NCI-H345 treated with DMSO at 0.1 percent for 48 hours (cell line): ENCODE data around the gene PCMTD2.
A peak's percentile ranks its signal among the peaks of the same experiment; 100 is the strongest.

Experiments used
- DNase-seq: peaks from one replicate; lab custom pipeline; 2025; ENCODE audit not compliant: unreplicated experiment; lab: John Stamatoyannopoulos, UW

The PCMTD2 gene

GRCh38 chr20:64255361-64256281, at the start of gene PCMTD2:
Gene PCMTD2, plus strand, starts transcription at chr20:64255748. Its CDS starts 4,218 bp downstream, at chr20:64259966.
- peak; percentile 76 for DNase-seq

- no peak for DNase-seq
Observed at GRCh38 chr20:64206614-64207013, 48.9 kb upstream of the PCMTD2 start.

- no peak for DNase-seq
Observed at GRCh38 chr20:64207641-64208590, 47.6 kb upstream of the PCMTD2 start.

- DNase-seq: no peak
Observed at GRCh38 chr20:64209148-64209547, 46.4 kb upstream of the PCMTD2 start.

GRCh38 chr20:64210656-64211369, 44.7 kb upstream of the PCMTD2 start:
- DNase-seq: no peak

GRCh38 chr20:64211874-64212658, 43.5 kb upstream of the PCMTD2 start:
- no peak for DNase-seq

GRCh38 chr20:64212755-64213154, 42.8 kb upstream of the PCMTD2 start:
- DNase-seq: no peak

- no peak for DNase-seq
Observed at GRCh38 chr20:64214113-64214512, 41.4 kb upstream of the PCMTD2 start.

- DNase-seq: no peak
Observed at GRCh38 chr20:64214952-64215351, 40.6 kb upstream of the PCMTD2 start.

GRCh38 chr20:64216036-64216435, 39.5 kb upstream of the PCMTD2 start:
- no peak for DNase-seq

GRCh38 chr20:64216910-64217309, 38.6 kb upstream of the PCMTD2 start:
- no peak for DNase-seq

GRCh38 chr20:64217539-64218221, 37.9 kb upstream of the PCMTD2 start:
- DNase-seq: no peak

GRCh38 chr20:64219202-64219601, 36.3 kb upstream of the PCMTD2 start:
- DNase-seq: no peak

- DNase-seq: no peak
Observed at GRCh38 chr20:64219730-64220129, 35.8 kb upstream of the PCMTD2 start.

- DNase-seq: no peak
Observed at GRCh38 chr20:64220420-64220819, 35.1 kb upstream of the PCMTD2 start.

- no peak for DNase-seq
Observed at GRCh38 chr20:64220891-64221527, 34.5 kb upstream of the PCMTD2 start.

GRCh38 chr20:64222291-64222735, 33.2 kb upstream of the PCMTD2 start:
- DNase-seq: no peak

- no peak for DNase-seq
Observed at GRCh38 chr20:64222851-64223525, 32.6 kb upstream of the PCMTD2 start.
